CD14-positive monocyte (primary cell): Measurements from ENCODE around the gene CR2. TPM values are rescaled to one million over a fixed set of nuclear protein-coding genes. Genes with fewer than 3 reads are reported as not detected.

ENCODE experiments used
- DNase-seq, 3 donors: peaks; one replicate each; pipeline ENCODE4 v3.0.0-alpha.2; 2011 to 2022
- H2AFZ ChIP-seq: 2 replicates; pipeline ENCODE4 v1.6.0; 2012; ENCODE audit warnings: mild to moderate bottlenecking, low read depth, low read length, inconsistent platforms; ENCODE audit not compliant: insufficient read depth, poor library complexity, severe bottlenecking
- H3K27ac ChIP-seq, 2 donors: 1 replicate in 1 of 2; 2 replicates in 1 of 2; pipeline ENCODE4 v1.5.1; 2012 to 2013; ENCODE audit warnings: low read length in 2 of 2, control low read depth in 1 of 2, inconsistent platforms in 1 of 2, low read depth in 1 of 2, mild to moderate bottlenecking in 1 of 2
- H3K27me3 ChIP-seq, 2 donors: one replicate each; pipeline versions ENCODE4 v1.6.0 to v1.6.1; 2011 to 2013; ENCODE audit warnings: low read length in 2 of 2; ENCODE audit not compliant: control insufficient read depth in 2 of 2, insufficient read depth in 2 of 2
- H3K36me3 ChIP-seq, 2 donors: replicated peaks in 1 of 2; 1 replicate in 1 of 2; 2 replicates in 1 of 2; pipeline versions ENCODE4 v1.5.1 to v1.6.1; 2012 to 2013; ENCODE audit warnings: low read length in 2 of 2, control low read depth in 1 of 2, inconsistent platforms in 1 of 2, mild to moderate bottlenecking in 1 of 2; ENCODE audit not compliant: insufficient read depth in 2 of 2, control insufficient read depth in 1 of 2
- H3K4me1 ChIP-seq, 2 donors: 1 replicate in 1 of 2; 2 replicates in 1 of 2; pipeline versions ENCODE4 v1.5.1 to v1.6.1; 2012 to 2013; ENCODE audit warnings: low read length in 2 of 2, control low read depth in 1 of 2, inconsistent platforms in 1 of 2, mild to moderate bottlenecking in 1 of 2, moderate library complexity in 1 of 2; ENCODE audit not compliant: insufficient read depth in 2 of 2, control insufficient read depth in 1 of 2
- H3K4me2 ChIP-seq: replicated peaks from 2 replicates; pipeline ENCODE3; 2012; ENCODE audit warnings: low read length, moderate library complexity, mild to moderate bottlenecking; ENCODE audit not compliant: poor library complexity, severe bottlenecking; ENCODE audit errors: extremely low read depth
- H3K4me3 ChIP-seq, 3 experiments: fragments of 200-600 bp in 1 of 3; sonication (generic) in 1 of 3; replicated peaks in 1 of 3; 1 replicate in 2 of 3; 2 replicates in 1 of 3; pipeline ENCODE4 v1.5.1; 2011 to 2013; ENCODE audit warnings: low read length in 3 of 3, mild to moderate bottlenecking in 3 of 3, control low read depth in 2 of 3, low read depth in 2 of 3, inconsistent platforms in 1 of 3, moderate library complexity in 1 of 3
- H3K79me2 ChIP-seq: 2 replicates; pipeline ENCODE4 v1.6.0; 2012; ENCODE audit warnings: mild to moderate bottlenecking, control low read depth, inconsistent platforms, low read length, moderate library complexity; ENCODE audit not compliant: insufficient read depth
- H3K9ac ChIP-seq: 2 replicates; pipeline ENCODE4 v1.6.0; 2017; ENCODE audit warnings: low read length, mild to moderate bottlenecking; ENCODE audit not compliant: insufficient read depth, poor library complexity, severe bottlenecking
- H3K9me3 ChIP-seq, 2 donors: replicated peaks in 1 of 2; 1 replicate in 1 of 2; 2 replicates in 1 of 2; pipeline versions ENCODE4 v1.5.1 to v1.6.1; 2012 to 2013; ENCODE audit warnings: low read length in 2 of 2, control low read depth in 1 of 2; ENCODE audit not compliant: control insufficient read depth in 1 of 2, insufficient read depth in 1 of 2
- H4K20me1 ChIP-seq: 2 replicates; pipeline ENCODE4 v1.6.0; 2012; ENCODE audit warnings: mild to moderate bottlenecking, low read length, control low read depth, moderate library complexity; ENCODE audit not compliant: insufficient read depth
- H3K27ac Mint-ChIP-seq, 7 donors: one replicate each; pipeline ENCODE4 v1.8.0; 2020; ENCODE audit warnings: mild to moderate bottlenecking in 7 of 7, mixed read lengths in 7 of 7, moderate library complexity in 6 of 7, inconsistent platforms in 2 of 7
- H3K27me3 Mint-ChIP-seq, 3 donors: one replicate each; pipeline ENCODE4 v1.8.0; 2021 to 2022; ENCODE audit warnings: low read depth in 3 of 3, mild to moderate bottlenecking in 3 of 3, mixed read lengths in 3 of 3, moderate library complexity in 3 of 3, inconsistent platforms in 1 of 3
- H3K36me3 Mint-ChIP-seq, 2 donors: one replicate each; pipeline ENCODE4 v1.8.0; 2020; ENCODE audit warnings: mixed read lengths in 2 of 2, inconsistent platforms in 1 of 2, mild to moderate bottlenecking in 1 of 2
- H3K4me1 Mint-ChIP-seq: one replicate; pipeline ENCODE4 v1.8.0; 2020; ENCODE audit warnings: mild to moderate bottlenecking, mixed read lengths
- H3K4me3 Mint-ChIP-seq, 2 donors: one replicate each; pipeline ENCODE4 v1.8.0; 2020; ENCODE audit warnings: mild to moderate bottlenecking in 2 of 2, mixed read lengths in 2 of 2, moderate library complexity in 1 of 2
- H3K9me3 Mint-ChIP-seq, 7 donors: one replicate each; pipeline ENCODE4 v1.8.0; 2020 to 2022; ENCODE audit warnings: mixed read lengths in 7 of 7, mild to moderate bottlenecking in 6 of 7, moderate library complexity in 6 of 7, inconsistent platforms in 2 of 7
- WGBS: methylation state at CpG from one replicate; pipeline ENCODE4 v1.1.5; 2013; ENCODE audit warnings: missing lambda C conversion rate; ENCODE audit not compliant: insufficient coverage; 5-methylcytosine and 5-hydroxymethylcytosine counted together
- intact Hi-C, 2 donors: fragments of 100-400 bp; cut with micrococcal nuclease; formaldehyde crosslinking; loops; one replicate each; pipeline versions ENCODE4 v1.15.0 to v1.15.1; 2023
- polyA plus RNA-seq, 3 donors: library from polyadenylated mRNA; depleted of rRNA in 1 of 3; unstranded in 2 of 3; stranded (reverse) in 1 of 3; fragments of 300-500 nt in 2 of 3; fragments of >200 nt in 1 of 3; fragmentation: Illumina TruSeq in 2 of 3; gene quantifications; 1 replicate in 2 of 3; 2 replicates in 1 of 3; pipeline ENCODE4 v1.2.3, GENCODE V29; 2012 to 2021
- TF ChIP-seq, protein P1 (sequence below): fragments of 200-600 bp; IDR thresholded peaks from one replicate; pipeline ENCODE4 v1.8.0; 2022; ENCODE audit warnings: antibody characterized with exemption, mild to moderate bottlenecking

The CR2 gene
- polyA plus RNA-seq, 3 donors: 0.05 to 0.28 (median 0.08) TPM

DNA sequence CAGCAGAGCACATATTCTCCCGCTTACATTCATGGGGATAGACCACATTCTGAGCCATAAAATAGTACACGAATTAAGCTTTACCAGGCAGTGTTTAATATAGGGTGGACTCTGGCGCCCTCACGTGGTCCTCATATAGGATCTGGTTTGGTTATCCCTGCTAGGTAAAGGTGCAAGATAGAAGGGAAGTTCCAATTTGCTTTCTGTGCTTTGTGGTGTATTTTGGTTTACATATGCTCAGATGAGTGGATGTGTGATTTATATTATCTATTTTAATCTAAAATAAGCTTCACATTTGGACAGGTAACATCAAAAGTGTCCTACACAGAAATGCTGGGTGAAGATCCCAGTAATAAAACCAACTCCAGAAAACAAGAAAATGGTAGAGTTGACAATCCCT, 45.4 kb downstream of the CR2 start:
- Histone ChIP-seq H3K9me3 (no peaks in the 10 kb centered on the region), H3K4me1 (peaks cover 36 to 41% of the 10 kb centered on the region in 2 donors), H2AFZ (no peak overlapping the region), H3K27ac (no peak overlapping the region), H3K9ac (no peak overlapping the region), H3K79me2 (peaks cover 20% of the 10 kb centered on the region), H3K27me3 (no peaks in the 10 kb centered on the region), H3K36me3 (peaks cover 0 to 5% of the 10 kb centered on the region in 2 donors), H3K4me2 (no peak overlapping the region), H3K4me3 (no peak overlapping the region), H4K20me1 (peaks cover 33% of the 10 kb centered on the region)
- intact Hi-C loops: loop anchor here (5.0 kb wide), 3 partner anchors 87 to 417 kb away; partner anchors contain the start of gene CD55 (in 1 of the 2)
- Mint-ChIP-seq H3K36me3 (peaks cover 13 to 17% of the 10 kb centered on the region in 2 donors), H3K9me3 (no peaks in the 10 kb centered on the region), H3K27ac (peak overlapping the region in 2 of 7 donors; percentile 25 to 66), H3K4me1 (peaks cover 36% of the 10 kb centered on the region), H3K27me3 (peaks cover 2 to 5% (median 4%) of the 10 kb centered on the region in 3 donors), H3K4me3 (no peak overlapping the region)
- WGBS: no CpG with 5 or more reads among the region's 4 CpGs
- TF ChIP-seq, protein P1, sequence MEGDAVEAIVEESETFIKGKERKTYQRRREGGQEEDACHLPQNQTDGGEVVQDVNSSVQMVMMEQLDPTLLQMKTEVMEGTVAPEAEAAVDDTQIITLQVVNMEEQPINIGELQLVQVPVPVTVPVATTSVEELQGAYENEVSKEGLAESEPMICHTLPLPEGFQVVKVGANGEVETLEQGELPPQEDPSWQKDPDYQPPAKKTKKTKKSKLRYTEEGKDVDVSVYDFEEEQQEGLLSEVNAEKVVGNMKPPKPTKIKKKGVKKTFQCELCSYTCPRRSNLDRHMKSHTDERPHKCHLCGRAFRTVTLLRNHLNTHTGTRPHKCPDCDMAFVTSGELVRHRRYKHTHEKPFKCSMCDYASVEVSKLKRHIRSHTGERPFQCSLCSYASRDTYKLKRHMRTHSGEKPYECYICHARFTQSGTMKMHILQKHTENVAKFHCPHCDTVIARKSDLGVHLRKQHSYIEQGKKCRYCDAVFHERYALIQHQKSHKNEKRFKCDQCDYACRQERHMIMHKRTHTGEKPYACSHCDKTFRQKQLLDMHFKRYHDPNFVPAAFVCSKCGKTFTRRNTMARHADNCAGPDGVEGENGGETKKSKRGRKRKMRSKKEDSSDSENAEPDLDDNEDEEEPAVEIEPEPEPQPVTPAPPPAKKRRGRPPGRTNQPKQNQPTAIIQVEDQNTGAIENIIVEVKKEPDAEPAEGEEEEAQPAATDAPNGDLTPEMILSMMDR: peak; percentile 90
- peak; percentile 56 to 76 (median 75) for DNase-seq

DNA sequence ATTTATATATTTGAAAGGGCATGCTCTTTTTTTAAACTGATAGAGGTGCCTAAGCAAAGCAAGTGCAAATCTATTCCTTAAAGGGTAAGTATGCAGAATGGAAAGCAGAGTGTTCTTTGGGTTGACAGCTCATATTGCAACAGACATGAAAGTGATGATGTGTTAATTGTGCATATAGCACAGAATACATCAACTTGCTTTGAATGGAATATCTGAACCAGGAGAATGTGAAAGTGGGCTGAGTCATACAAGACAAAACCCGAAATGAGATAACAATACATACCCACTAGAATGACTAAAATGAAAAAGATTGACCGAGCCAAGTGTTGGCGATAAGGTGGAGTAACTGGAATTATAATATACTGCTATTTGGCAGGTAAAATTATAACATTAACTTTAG, 46.2 kb downstream of the CR2 start:
- Mint-ChIP-seq H3K36me3 (peaks cover 13 to 17% of the 10 kb centered on the region in 2 donors), H3K4me3 (no peak overlapping the region), H3K27ac (no peak overlapping the region), H3K27me3 (peaks cover 2 to 5% (median 4%) of the 10 kb centered on the region in 3 donors), H3K4me1 (peaks cover 35% of the 10 kb centered on the region), H3K9me3 (no peaks in the 10 kb centered on the region)
- Histone ChIP-seq H3K9me3 (no peaks in the 10 kb centered on the region), H3K27me3 (no peaks in the 10 kb centered on the region), H3K9ac (no peak overlapping the region), H3K4me2 (no peak overlapping the region), H3K27ac (no peak overlapping the region), H4K20me1 (peaks cover 38% of the 10 kb centered on the region), H3K4me3 (no peak overlapping the region), H3K36me3 (peaks cover 0 to 5% of the 10 kb centered on the region in 2 donors), H3K4me1 (peaks cover 31 to 36% of the 10 kb centered on the region in 2 donors), H3K79me2 (peaks cover 20% of the 10 kb centered on the region), H2AFZ (no peak overlapping the region)
- TF ChIP-seq, protein P1: no peak
- DNase-seq: no peak
- WGBS: no CpG with 5 or more reads among the region's 3 CpGs
- intact Hi-C loops: no loop called here
